Measurements from ENCODE around the gene SSUH2. TPM values are rescaled to one million over a fixed set of nuclear protein-coding genes. Genes with fewer than 3 reads are reported as not detected.

Gene SSUH2
- total and polyA plus RNA-seq, 12 donors, result 0.12 to 1.3 (median 0.61) TPM; not detected in 3

GRCh38 chr3:8668216-8668615 lies 23.6 kb upstream of the SSUH2 start:
- intact Hi-C loops (cut with DNase I), result no loop called here

GRCh38 chr3:8667463-8668091 lies 23.0 kb upstream of the SSUH2 start:
- H3K36me3 ChIP-seq (replicated peaks in 1 of 2), result no peaks in the 10 kb centered on the region
- H3K27me3 ChIP-seq, result no peaks in the 10 kb centered on the region
- no peak overlapping the region for H3K4me3 ChIP-seq
- no peak for DNase-seq
- 75 to 93% (median 78%) methylated on average over 6 of the region's 6 CpGs for WGBS, 4 donors
- no peak for TF ChIP-seq POLR2A (IDR thresholded peaks at IDR 0.05)
- TF ChIP-seq, protein P1, sequence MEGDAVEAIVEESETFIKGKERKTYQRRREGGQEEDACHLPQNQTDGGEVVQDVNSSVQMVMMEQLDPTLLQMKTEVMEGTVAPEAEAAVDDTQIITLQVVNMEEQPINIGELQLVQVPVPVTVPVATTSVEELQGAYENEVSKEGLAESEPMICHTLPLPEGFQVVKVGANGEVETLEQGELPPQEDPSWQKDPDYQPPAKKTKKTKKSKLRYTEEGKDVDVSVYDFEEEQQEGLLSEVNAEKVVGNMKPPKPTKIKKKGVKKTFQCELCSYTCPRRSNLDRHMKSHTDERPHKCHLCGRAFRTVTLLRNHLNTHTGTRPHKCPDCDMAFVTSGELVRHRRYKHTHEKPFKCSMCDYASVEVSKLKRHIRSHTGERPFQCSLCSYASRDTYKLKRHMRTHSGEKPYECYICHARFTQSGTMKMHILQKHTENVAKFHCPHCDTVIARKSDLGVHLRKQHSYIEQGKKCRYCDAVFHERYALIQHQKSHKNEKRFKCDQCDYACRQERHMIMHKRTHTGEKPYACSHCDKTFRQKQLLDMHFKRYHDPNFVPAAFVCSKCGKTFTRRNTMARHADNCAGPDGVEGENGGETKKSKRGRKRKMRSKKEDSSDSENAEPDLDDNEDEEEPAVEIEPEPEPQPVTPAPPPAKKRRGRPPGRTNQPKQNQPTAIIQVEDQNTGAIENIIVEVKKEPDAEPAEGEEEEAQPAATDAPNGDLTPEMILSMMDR (IDR thresholded peaks at IDR 0.05), result no peak
- no peaks in the 10 kb centered on the region for H3K4me1 ChIP-seq (replicated peaks in 1 of 2)
- intact Hi-C loops (cut with DNase I), result no loop called here
- H3K9me3 ChIP-seq (replicated peaks in 1 of 3), result no peaks in the 10 kb centered on the region
- H3K27ac ChIP-seq, result no peak overlapping the region

More at GRCh38 chr3:8668216-8668615, 23.6 kb upstream of the SSUH2 start:
- no peak for TF ChIP-seq POLR2A (IDR thresholded peaks at IDR 0.05)
- TF ChIP-seq, protein P1 (IDR thresholded peaks at IDR 0.05), result no peak
- no peak for DNase-seq
- H3K9me3 ChIP-seq (replicated peaks in 1 of 3), result no peaks in the 10 kb centered on the region
- no peaks in the 10 kb centered on the region for H3K4me1 ChIP-seq (replicated peaks in 1 of 2)
- H3K27ac ChIP-seq, result no peak overlapping the region
- no peaks in the 10 kb centered on the region for H3K27me3 ChIP-seq
- H3K4me3 ChIP-seq, result no peak overlapping the region
- no peaks in the 10 kb centered on the region for H3K36me3 ChIP-seq (replicated peaks in 1 of 2)

- Histone ChIP-seq H3K9me3 (replicated peaks in 1 of 3) (no peaks in the 10 kb centered on the region), H3K27ac (no peak overlapping the region), H3K4me1 (replicated peaks in 1 of 2) (no peaks in the 10 kb centered on the region), H3K4me3 (no peak overlapping the region), H3K27me3 (no peaks in the 10 kb centered on the region), H3K36me3 (replicated peaks in 1 of 2) (no peaks in the 10 kb centered on the region)
- 29 to 48% (median 41%) methylated on average over 4 of the region's 4 CpGs for WGBS, 4 donors
- DNase-seq, result no peak
- intact Hi-C loops (cut with DNase I), result no loop called here
- no peak for TF ChIP-seq POLR2A (IDR thresholded peaks at IDR 0.05)
- TF ChIP-seq, protein P1 (IDR thresholded peaks at IDR 0.05), result no peak
Observed at GRCh38 chr3:8665407-8665896, 20.9 kb upstream of the SSUH2 start.

GRCh38 chr3:8663177-8664061 lies 18.8 kb upstream of the SSUH2 start:
- no peaks in the 10 kb centered on the region for H3K36me3 ChIP-seq (replicated peaks in 1 of 2)
- no peaks in the 10 kb centered on the region for H3K27me3 ChIP-seq
- intact Hi-C loops (cut with DNase I), result no loop called here
- peak; percentile 44 to 82 (median 66) for DNase-seq
- no peak for TF ChIP-seq POLR2A (IDR thresholded peaks at IDR 0.05)
- TF ChIP-seq, protein P1 (IDR thresholded peaks at IDR 0.05), result peak; percentile 24 to 61 (median 39)
- no peak overlapping the region for H3K27ac ChIP-seq
- H3K9me3 ChIP-seq (replicated peaks in 1 of 3), result no peaks in the 10 kb centered on the region
- H3K4me1 ChIP-seq (replicated peaks in 1 of 2), result peaks cover 0 to 12% of the 10 kb centered on the region in 2 donors
- no peak overlapping the region for H3K4me3 ChIP-seq
- whole genome bisulfite sequencing, 4 donors, result 68 to 72% (median 68%) methylated on average over 12 of the region's 12 CpGs

All from adrenal gland (tissue), 12 donors.